ENCODE data around the gene P2RY11.
A peak's percentile ranks its signal among the peaks of the same experiment; 100 is the strongest.

The P2RY11 gene

GRCh38 chr19:10092648-10093294 is 18.7 kb upstream of the P2RY11 start:
- no peak for DNase-seq (ENCODE audit: low read depth in 2 of 3, low spot score in 2 of 3)

DNA sequence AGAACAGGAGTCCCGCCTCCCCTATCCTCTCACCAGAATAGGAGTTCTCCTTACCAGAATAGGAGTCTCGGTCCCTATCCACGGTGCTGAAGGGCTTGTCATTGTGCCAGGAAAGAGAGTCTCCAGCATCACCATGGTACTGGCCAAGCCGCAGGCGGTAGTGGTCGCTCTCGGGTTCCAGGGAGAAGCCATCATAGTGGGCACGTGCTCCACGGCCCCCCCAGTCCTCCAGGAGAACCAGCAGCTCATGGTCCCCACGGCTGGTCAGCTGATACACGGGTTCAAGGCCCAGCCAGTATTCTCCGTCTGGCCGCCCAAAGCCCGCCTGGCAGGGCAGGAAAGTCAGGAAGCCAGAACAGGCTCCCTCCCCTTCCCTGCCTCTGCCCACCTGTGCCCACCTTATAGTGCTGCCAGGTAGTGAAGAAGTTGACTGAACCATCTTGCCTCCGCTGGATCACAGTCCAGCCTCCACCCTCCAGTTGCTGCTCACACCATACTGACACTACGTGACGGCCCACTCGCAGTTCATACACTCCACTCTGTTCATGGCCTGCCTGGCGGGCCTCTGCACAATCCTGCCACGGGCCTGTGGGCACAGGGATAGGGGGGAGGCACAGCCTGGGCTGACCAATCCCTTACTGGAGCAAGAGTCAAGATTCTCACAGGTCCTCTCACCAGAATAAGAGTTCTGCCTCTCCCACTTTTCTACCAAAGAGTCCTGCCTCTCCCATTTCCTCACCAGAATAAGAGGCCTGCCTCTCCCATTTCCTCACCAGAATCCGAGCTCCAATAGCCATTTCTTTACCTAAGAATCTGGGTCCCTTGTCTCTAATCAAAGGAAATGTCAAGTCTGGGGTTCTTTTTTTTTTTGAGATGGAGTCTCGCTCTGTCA is 18.0 kb upstream of the P2RY11 start:
- no peak for DNase-seq (ENCODE audit: low read depth in 2 of 3, low spot score in 2 of 3)

- DNase-seq (ENCODE audit: low read depth in 2 of 3, low spot score in 2 of 3) = no peak
Measured at GRCh38 chr19:10095622-10095947, 15.9 kb upstream of the P2RY11 start.

DNA sequence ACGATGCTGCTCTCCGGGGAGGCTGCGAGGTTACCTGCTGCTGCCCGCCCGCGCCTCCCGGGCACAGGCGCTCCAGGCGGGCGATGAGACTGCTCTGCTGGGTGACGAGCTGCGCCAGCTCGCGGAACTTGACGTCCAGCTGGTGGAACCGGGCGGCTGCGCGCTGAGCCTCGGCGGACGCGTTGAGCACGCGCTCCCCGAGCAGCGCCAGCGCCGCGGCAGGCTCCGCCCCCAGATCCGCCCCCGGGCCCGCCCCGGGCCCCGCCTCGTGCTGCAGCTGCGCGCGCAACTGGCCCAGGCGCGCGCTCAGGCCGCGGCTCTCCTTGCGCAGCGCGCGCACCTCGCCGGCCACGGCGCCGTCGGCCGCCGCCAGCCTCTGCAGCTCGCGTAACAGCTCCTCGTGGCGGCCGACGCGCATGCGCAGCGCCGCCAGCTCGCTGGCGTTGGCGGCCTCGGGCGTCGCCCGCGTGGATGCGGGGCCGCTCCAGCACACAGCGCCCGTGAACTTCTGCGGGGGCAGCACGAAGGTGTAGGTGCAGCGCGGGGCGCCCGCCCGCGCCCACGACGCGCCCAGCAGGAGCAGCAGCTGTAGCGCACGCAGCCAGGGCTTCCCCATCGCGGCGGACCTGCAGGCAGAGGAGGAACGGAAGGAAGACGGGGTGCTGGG is 15.4 kb upstream of the P2RY11 start:
- DNase-seq (ENCODE audit: low read depth in 2 of 3, low spot score in 2 of 3) = peak in 1 of 3 experiments; percentile 90

DNA sequence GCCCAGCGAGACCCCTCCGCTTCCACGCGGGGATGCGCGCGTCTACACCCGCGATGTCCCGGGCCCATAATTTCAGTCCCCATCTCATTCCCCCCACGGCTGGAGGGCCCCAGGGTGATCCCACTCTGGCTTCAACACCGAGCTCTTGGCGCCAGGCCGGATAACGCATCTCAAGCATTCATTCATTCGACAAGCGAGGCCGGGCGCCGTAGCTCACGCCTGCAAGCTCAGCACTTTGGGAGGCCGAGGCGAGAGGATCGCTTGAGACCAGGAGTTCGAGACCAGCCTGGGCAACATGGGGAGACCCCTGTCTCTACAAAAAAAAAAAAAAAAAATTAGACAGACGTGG is 14.9 kb upstream of the P2RY11 start:
- DNase-seq (ENCODE audit: low read depth in 2 of 3, low spot score in 2 of 3) = no peak

GRCh38 chr19:10100163-10100785 is 11.2 kb upstream of the P2RY11 start:
- no peak for DNase-seq (ENCODE audit: low read depth in 2 of 3, low spot score in 2 of 3)

- DNase-seq (ENCODE audit: low read depth in 2 of 3, low spot score in 2 of 3) = no peak
Measured at GRCh38 chr19:10102787-10103236, 8.7 kb upstream of the P2RY11 start.

GRCh38 chr19:10104130-10104513 is 7.4 kb upstream of the P2RY11 start:
- no peak for DNase-seq (ENCODE audit: low read depth in 2 of 3, low spot score in 2 of 3)

DNA sequence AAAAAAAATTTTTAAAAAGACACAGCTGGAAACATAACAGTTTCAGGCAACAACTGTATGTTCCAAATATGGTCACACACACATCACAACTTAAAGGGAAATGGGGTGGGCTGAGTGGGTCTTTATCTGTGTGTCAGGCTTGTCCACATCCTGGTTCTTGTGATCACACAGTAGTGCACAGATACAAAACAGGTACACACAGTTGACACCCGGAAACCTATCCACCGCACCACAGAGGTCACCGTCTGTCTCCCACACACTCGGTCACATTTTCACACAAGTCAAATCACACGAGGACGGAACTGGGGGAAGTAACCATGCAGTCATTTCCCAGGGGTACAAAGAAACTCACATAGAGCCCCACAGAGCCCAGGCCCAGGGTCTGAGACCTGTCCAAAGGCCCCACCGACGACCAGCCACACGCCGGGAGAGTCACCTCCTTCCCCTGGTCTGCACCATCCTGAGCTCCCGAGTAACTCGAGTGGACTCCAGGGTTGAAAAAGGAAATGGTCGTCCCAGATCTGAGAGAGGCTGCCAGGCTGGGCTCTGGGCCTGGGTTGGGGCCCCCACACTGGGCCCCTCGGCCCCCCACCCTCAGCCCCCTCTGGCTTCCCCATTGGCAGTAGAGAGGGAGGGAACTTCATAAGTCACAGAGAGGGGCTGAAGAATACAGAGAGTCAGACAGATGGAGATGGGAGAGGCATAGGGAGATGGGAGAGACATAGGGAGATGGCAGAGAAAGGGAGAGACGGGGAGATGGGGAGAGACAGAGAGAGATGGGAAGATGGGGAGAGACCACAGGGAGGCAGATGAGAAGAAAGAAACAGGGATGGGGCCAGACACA is 6.6 kb upstream of the P2RY11 start:
- DNase-seq (ENCODE audit: low read depth in 2 of 3, low spot score in 2 of 3) = no peak

DNA sequence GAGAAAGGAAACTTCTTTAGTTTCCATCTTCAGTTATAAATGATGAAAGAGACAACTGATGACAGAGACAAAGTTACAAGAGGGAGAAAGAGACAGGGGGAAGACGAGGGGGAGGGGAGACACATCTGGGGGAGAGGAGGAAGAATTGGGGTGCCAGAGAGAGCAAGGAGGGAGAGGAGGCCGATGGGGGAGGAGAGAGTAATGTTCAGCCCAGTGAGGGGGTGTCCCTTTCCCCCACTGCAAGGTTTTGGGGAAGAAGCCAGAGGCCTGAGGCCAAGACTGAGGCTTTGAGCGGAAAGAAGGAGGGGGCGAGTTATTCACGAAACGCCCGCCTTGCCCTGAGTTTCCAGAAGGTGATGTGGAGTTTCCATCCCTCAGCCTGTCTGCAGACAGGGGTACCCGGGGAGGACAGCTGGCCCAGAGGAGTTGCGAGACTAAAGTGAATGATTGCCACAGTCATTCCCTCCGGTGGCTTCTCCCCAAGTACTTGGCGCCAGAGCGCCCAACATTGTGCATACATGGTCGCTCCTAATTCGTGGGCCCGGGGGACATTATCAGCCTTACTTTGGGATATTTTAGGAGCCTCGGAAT is 5.9 kb upstream of the P2RY11 start:
- no peak for DNase-seq (ENCODE audit: low read depth in 2 of 3, low spot score in 2 of 3)

GRCh38 chr19:10106100-10106936 is 5.2 kb upstream of the P2RY11 start, which contains the start of gene PPAN:
Gene PPAN, plus strand, starts transcription at chr19:10106362. Its CDS starts 33 bp downstream, at chr19:10106395.
- DNase-seq (ENCODE audit: low read depth in 2 of 3, low spot score in 2 of 3) = peak in 2 of 3 experiments; percentile 91 to 93

GRCh38 chr19:10107254-10107653 is 4.2 kb upstream of the P2RY11 start:
- no peak for DNase-seq (ENCODE audit: low read depth in 2 of 3, low spot score in 2 of 3)

- DNase-seq (ENCODE audit: low read depth in 2 of 3, low spot score in 2 of 3) = no peak
Measured at GRCh38 chr19:10107817-10108367, 3.6 kb upstream of the P2RY11 start.

GRCh38 chr19:10109528-10109927 is 2.0 kb upstream of the P2RY11 start:
- no peak for DNase-seq (ENCODE audit: low read depth in 2 of 3, low spot score in 2 of 3)

DNA sequence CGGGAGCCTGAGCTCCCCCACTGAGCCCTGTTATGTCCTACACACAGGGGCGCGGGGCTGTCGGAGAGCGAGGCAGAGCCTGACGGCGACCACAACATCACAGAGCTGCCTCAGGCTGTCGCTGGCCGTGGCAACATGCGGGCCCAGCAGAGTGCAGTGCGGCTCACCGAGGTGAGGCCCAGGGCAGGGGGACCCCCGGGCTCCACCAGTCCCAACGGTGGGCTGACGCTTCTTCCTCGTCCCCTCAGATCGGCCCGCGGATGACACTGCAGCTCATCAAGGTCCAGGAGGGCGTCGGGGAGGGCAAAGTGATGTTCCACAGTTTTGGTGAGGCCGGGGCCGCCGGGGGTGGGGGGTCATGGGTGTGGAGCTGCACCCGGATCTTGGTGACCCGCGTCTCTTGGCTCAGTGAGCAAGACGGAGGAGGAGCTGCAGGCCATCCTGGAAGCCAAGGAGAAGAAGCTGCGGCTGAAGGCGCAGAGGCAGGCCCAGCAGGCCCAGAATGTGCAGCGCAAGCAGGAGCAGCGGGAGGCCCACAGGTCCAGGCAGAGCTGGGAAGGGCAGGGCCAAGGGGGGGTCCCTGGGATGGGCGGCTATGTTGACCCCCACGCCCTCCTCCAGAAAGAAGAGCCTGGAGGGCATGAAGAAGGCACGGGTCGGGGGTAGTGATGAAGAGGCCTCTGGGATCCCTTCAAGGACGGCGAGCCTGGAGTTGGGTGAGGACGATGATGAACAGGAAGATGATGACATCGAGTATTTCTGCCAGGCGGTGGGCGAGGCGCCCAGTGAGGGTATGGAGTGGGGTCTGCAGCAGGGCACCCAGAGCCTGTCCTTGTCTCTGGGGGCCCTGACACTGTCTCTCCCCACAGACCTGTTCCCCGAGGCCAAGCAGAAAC is 1.2 kb upstream of the P2RY11 start:
- DNase-seq (ENCODE audit: low read depth in 2 of 3, low spot score in 2 of 3) = no peak

DNA sequence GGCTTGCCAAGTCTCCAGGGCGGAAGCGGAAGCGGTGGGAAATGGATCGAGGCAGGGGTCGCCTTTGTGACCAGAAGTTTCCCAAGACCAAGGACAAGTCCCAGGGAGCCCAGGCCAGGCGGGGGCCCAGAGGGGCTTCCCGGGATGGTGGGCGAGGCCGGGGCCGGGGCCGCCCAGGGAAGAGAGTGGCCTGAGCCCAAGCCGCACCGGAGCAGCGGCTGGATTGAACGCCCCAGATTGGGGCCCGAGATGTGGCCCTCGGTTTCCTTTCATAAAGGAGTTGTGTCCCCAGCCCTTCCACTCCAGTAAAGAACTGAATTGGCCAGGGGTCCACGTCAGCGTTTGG is 548 bp upstream of the P2RY11 start:
- DNase-seq (ENCODE audit: low read depth in 2 of 3, low spot score in 2 of 3) = no peak

- DNase-seq (ENCODE audit: low read depth in 2 of 3, low spot score in 2 of 3) = no peak
Measured at GRCh38 chr19:10112037-10112761, 706 bp downstream of the P2RY11 start.

All from activated CD8-positive, alpha-beta memory T cell treated with anti-CD3 and anti-CD28 coated beads for 48 hours (primary cell).